ENCODE measurements around the gene FRMD6.
A peak's percentile ranks its signal among the peaks of the same experiment; 100 is the strongest.

The FRMD6 gene

GRCh38 chr14:51651388-51652167 is at the start of gene FRMD6:
Gene FRMD6 (plus strand): TSS chr14:51651910. CDS start chr14:51689837, 37,927 bp downstream.
- peak; percentile 51 for DNase-seq

DNA sequence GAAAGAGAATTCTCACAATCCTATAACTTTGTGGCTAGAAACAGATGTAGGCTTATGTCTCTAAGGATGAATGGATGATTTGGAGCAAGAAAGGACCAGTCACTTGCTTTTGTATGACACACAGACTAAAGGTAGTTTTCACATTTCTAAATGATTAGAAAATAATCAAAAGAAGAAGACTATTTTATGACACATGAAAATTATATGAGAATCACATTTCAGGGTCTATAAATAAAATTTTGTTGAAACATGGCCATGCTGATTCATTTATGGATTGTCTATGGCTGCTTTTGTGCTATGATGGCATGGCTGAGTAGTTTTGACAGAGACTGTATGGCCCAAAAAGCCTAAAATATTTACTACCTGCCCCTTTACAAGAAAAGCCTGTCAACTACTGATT is 49.4 kb upstream of the FRMD6 start:
- no peak for DNase-seq

DNA sequence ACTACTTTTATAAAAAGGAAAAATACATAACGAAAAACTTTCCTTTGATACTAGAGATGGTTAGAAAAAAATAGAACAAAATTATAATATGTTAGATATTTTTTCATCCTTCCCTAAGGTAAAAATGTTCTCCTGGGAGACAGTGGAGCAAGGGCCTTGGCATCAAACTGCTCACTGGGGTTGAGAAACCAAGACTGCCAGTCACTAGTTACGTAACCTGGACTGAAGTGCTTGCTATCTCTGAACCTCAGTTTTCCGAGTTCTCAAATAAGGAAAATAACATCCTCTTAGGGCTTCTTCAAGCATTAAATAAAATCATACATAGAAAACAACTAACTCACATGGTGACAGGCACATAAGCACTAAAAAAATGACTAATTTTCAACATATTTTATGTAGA is 48.2 kb upstream of the FRMD6 start:
- DNase-seq: no peak

- DNase-seq: no peak
Observed at GRCh38 chr14:51604073-51604472, 47.6 kb upstream of the FRMD6 start.

DNA sequence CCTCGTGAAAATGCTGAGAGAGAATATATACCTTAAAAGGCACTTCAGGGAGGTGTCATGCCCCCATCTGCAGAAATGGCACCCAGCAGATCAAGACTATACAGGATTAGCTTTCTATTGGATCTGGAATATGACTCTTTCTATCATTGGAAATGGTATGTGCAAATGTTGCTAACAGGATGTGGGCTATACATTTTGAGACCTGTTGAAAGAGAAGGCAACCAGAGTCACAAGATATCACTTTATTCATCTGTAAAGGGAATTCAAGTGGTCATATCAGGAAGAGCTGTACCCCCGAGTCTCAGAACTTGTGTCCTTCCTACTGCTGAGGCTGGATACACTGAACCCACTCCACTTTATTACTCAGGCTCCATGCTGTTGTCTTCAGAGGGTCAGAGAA is 46.1 kb upstream of the FRMD6 start:
- DNase-seq: no peak

DNA sequence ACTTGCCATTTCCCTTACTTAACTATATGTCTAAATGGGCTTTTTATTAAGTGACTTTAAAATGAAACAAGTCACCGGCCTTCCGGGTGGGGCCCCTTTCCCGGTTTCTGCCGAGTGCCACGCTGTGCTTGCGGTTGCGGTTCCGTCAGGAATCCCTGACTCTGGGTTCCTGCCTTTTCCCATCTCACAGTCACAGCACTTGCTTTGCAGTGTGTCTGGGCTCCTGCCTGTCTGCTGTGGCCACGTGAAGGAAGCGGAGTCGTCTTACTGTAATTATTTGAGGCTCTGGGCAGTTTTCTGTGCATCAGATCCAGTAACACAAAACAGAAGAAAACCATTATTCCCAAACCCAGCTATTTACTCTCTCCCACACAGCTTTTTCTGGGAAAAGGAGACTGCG is 44.0 kb upstream of the FRMD6 start:
- no peak for DNase-seq

DNA sequence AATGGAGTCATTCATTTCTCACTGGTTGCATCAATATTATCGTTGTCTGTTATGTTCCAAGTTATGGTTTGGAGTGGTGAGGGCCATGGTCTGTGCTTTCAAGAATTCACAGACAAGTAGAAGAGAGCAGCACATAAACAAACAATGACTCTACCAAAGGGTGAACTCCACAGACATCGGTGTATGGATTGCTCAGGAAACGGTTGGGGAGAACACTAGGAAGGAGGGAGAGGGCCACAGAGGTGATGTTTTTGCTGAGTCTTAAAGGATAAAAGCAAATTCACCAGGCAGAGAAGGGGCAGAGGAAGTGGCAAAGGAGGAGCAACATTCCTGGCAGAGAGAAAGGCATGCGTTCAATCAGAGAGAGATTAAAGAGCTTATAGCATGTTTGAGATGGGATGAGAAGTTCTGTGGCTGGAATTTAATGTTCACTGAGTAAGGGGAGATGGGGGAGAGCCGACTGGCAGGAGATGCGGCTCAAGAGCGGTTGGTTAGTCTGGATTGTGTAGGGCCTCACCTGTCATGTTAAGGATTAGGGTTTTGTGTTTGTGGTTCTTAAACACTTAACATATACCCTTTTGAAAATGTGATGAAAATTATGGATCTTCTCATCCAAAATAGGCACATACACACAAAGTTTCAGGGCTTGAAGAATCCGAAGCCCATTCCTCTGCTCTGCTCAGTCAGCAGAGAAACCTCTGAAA is 42.3 kb upstream of the FRMD6 start:
- DNase-seq: no peak

- no peak for DNase-seq
Observed at GRCh38 chr14:51609955-51610283, 41.8 kb upstream of the FRMD6 start.

DNA sequence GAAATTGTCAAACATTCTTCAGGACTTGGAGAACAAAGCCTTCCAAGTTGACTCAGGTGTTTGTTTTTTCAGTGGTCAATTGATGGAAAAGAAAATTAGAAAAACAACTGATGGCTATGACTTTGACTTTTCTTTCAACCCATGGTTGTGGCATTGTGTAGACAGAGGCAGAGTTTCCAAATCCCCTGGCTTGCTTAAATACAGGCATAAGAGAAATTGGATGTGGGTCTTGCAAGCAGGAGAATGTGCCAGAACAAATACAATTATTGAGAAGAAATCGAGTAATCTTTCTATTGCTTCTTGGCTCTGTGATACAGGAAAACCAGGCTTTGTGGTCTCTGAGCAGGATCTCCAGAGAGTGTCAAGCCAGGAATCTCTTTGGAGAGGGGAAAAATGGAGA is 40.9 kb upstream of the FRMD6 start:
- DNase-seq: no peak

GRCh38 chr14:51612449-51612848 is 39.3 kb upstream of the FRMD6 start:
- DNase-seq: no peak

DNA sequence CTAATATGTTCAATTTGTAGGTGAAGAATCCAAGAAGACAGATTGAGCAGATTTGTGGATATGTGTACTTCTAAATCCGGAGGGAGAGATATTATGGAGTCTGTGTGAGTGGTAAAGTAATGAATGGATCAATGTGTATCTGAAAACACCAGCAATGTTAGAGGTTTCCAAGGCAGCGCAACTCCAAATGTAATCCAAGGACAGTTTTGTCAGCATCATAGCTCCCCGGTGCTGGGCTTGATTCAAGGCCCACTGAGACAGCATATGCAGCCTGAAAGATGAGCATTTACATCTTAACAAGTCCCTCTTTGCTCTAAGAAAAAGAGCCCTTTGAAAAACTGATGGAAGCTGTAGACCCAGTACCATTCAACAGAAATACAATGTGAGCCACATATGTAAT is 38.3 kb upstream of the FRMD6 start:
- no peak for DNase-seq

DNA sequence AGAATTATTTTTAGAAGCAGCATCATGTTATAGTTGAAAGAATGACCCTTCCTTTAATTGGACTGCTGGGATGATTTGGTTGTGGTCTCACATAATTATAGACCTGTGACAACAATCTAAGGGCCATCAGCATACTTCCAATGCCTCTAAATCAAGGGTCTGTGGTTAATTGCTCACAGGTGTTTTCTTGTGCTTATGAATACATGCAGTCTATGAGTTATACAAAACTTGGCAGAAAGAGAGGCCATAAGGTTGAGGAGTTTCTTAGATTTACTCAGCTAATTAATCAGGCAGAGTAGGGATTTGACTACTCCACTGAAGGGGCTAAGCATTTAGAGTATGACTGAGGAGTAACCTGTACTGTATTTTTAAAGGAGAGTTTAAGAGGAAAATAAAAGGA is 37.0 kb upstream of the FRMD6 start:
- no peak for DNase-seq

DNA sequence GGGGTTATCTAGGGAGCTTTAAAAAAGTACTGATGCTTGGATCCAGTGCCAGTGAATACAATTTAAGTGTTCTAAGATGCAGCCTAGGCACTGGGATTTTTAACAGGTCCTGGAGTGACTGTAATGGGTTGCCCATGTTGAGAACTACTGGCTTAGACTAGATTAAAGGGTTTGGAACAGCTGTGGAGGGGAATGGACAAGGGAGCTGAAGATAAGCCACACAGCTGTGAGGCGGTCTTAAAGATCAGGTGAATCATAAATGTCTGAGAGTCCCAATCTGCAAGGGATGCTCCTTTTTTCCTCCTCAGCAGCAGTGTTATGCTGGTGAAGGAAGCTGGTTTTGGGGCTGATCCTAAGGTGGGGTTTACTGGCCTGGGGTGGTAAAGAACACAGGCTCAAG is 35.5 kb upstream of the FRMD6 start:
- DNase-seq: no peak

- DNase-seq: no peak
Observed at GRCh38 chr14:51616724-51617409, 34.8 kb upstream of the FRMD6 start.

DNA sequence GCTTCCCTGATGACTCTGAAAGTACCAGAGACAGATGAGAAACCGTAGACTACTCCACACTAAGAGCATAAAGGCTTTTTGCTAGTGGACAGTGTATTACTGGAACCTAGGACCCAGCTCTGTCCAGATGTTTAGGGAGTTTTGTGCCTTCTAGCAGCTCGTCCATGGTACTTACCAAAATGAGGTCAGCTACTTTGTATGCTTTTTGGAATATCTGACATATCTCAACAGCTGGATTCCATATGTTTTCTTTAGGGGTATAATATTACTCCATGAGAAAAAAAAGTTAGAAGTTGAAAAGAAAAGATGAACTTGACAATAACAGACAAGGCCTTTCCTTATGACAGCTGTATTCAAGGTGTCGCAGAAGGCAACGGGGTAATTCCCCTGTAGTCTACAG is 32.1 kb upstream of the FRMD6 start:
- no peak for DNase-seq

GRCh38 chr14:51620056-51620455 is 31.7 kb upstream of the FRMD6 start:
- DNase-seq: no peak

DNA sequence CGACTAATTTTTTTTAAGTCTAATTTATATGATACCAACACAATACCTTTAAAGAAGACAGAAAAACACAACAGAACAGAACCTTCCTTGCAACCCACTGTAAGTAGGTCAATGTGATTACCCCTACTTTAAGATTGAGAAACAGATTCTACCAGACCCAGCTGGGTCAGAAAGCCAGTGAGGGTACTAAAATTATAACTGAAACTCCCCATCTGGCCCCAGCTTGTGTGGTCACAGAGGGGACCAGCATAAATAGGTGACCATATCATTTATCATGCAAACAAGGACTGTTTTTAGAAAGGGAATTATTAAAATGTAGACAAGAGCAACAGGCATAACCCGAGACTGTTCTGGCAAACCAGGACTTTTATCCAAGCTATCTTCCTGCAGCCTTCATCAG is 30.1 kb upstream of the FRMD6 start:
- DNase-seq: no peak

DNA sequence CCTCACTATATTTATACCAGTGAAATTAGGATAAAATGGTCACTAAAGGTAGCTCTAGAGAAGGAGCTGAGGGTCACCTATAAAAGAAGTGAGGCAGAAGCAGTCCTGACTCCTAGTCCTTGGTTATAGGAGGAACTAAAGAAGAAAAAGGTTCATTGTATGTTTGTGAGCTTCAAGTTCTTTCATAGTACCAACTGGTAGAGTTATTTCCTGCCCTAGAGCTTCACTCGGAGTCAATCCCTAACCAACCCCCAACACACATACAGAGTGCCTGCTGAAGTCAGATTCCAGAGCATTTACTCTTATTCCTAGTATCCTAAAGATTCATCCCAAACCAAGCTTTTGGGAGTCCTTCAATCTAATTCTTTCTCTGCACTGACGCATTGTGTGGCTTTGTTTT is 29.3 kb upstream of the FRMD6 start:
- DNase-seq: no peak

DNA sequence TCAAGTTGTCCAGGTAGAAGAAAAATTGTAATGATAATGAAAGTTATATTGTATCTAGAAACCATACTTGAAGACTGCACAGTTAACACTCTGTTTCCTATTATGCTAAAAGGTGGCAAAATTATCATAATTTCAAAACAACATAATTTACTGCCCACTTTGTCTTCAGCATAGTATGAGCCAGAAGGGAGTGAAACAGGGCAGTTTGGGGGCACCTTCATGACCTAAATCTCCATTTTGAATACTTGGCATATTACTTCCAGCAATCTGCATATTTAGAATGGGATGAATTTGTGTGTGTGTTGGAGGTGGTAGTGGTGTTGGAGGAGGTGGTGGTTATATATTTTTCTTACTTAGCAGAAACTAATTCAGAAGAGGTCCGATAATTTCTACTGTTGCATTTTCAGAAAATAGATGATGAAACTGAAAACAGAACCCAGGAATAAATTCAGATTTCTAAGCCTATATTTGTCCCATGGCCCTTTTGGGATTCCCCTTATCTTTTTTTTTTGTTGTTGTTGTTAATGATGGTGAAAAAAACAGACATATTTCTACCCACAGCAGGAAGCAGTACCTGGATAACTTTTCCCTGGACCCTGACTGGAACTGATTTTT is 26.6 kb upstream of the FRMD6 start:
- no peak for DNase-seq

- no peak for DNase-seq
Observed at GRCh38 chr14:51626185-51626584, 25.5 kb upstream of the FRMD6 start.

DNA sequence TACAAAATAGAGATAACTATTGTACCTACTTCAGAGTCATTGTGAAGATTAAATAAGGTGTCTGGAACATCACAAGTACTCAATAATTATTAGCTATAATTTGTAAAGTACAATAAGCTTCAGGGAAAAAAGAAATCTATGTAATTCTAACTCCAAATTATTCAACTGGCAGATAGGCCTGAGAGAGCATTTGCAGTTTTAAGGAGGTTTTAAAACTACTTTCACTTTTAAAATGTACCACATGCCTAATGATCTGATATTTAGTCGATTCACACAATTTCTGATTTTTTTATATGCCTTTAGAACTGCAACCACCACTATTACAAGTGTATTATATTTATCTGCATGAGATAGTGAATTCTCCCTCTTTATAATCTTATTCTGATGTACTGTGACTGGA is 24.9 kb upstream of the FRMD6 start:
- DNase-seq: no peak

DNA sequence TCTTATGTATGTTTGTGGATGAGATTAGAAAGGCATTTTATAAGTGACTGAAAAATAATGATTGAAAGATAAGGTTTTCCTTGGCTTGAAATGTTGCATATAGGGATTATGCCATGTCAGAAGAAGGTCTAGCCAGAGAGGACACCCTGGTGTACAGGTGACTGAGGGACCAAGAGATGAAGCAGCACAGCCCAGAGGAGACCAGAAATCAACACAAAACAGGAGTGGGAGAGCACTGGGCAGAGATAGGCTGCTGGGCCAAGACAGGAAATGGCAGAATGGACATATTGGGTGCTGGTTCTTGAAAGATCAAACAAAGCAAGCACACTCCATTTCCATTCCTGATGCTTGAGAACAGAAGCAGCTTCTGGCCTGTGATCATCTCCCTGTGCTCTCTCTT is 24.4 kb upstream of the FRMD6 start:
- no peak for DNase-seq

GRCh38 chr14:51628238-51628637 is 23.5 kb upstream of the FRMD6 start:
- DNase-seq: no peak

DNA sequence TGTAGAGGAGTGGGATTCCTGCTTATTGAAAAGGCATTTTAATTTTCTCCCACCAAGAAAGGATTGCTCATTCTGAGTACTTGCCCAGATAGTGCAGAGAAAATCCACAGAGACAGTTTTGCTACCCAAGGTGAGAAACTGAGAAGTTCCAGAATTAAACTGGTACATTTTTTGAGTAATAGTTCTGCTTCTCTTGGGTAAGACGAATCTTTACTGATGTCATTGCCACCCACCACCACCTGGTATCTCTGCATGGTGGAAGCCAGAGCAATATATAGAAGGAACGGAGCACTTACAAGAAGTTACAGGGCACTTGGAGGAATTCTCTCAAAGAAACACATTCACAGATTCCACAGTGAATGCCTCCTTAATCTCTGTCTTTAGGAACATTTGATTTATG is 20.7 kb upstream of the FRMD6 start:
- no peak for DNase-seq

All from MV-4-11 (cell line).